ENCODE measurements around the gene HSD3B2. TPM values are rescaled to one million over a fixed set of nuclear protein-coding genes. Genes with fewer than 3 reads are reported as not detected.

HSD3B2 gene
- total RNA-seq, 2 donors from 2014 or later = not detected

- Histone ChIP-seq H3K36me3 (replicated peaks in 1 of 2; ENCODE audit: insufficient read depth in 1 of 2, low read depth in 2 of 2) (no peaks in the 10 kb centered on the region), H3K27ac (no peak overlapping the region), H3K9me3 (no peaks in the 10 kb centered on the region), H3K4me3 (no peak overlapping the region), H3K27me3 (no peaks in the 10 kb centered on the region), H3K4me1 (no peaks in the 10 kb centered on the region)
- no peak for DNase-seq
- 76 to 83% methylated on average over 4 of the region's 4 CpGs for WGBS, 2 donors
- ATAC-seq = no peak
- no peak for TF ChIP-seq CTCF (IDR thresholded peaks at IDR 0.05)
- TF ChIP-seq POLR2A (IDR thresholded peaks at IDR 0.05) = no peak
- intact Hi-C loops (cut with DNase I) = no loop called here
Measured at GRCh38 chr1:119384591-119384990, 30.4 kb upstream of the HSD3B2 start.

- TF ChIP-seq CTCF (IDR thresholded peaks at IDR 0.05) (no peak), POLR2A (IDR thresholded peaks at IDR 0.05) (no peak)
- Histone ChIP-seq H3K27me3 (no peaks in the 10 kb centered on the region), H3K36me3 (replicated peaks in 1 of 2; ENCODE audit: insufficient read depth in 1 of 2, low read depth in 2 of 2) (no peaks in the 10 kb centered on the region), H3K4me1 (no peaks in the 10 kb centered on the region), H3K27ac (no peak overlapping the region), H3K4me3 (no peak overlapping the region), H3K9me3 (no peaks in the 10 kb centered on the region)
- intact Hi-C loops (cut with DNase I) = no loop called here
- no peak for DNase-seq
- 19 to 24% methylated on average over 1 of the region's 1 CpG for WGBS, 2 donors
- no peak for ATAC-seq
Measured at GRCh38 chr1:119385650-119386049, 29.3 kb upstream of the HSD3B2 start.

GRCh38 chr1:119387858-119388257 lies 27.1 kb upstream of the HSD3B2 start:
- TF ChIP-seq CTCF (IDR thresholded peaks at IDR 0.05) = no peak
- TF ChIP-seq POLR2A (IDR thresholded peaks at IDR 0.05) = no peak
- DNase-seq (no peak), ATAC-seq (no peak)
- Histone ChIP-seq H3K9me3 (no peaks in the 10 kb centered on the region), H3K27ac (no peak overlapping the region), H3K4me1 (no peaks in the 10 kb centered on the region), H3K27me3 (no peaks in the 10 kb centered on the region), H3K4me3 (no peak overlapping the region), H3K36me3 (replicated peaks in 1 of 2; ENCODE audit: insufficient read depth in 1 of 2, low read depth in 2 of 2) (no peaks in the 10 kb centered on the region)
- WGBS, 2 donors = 42% methylated on average over 3 of the region's 3 CpGs
- intact Hi-C loops (cut with DNase I) = no loop called here

- no peak for DNase-seq
- H3K4me1 ChIP-seq = no peaks in the 10 kb centered on the region
- 33 to 40% methylated on average over 1 of the region's 1 CpG for WGBS, 2 donors
- H3K4me3 ChIP-seq = no peak overlapping the region
- TF ChIP-seq CTCF (IDR thresholded peaks at IDR 0.05) = no peak
- no peak for TF ChIP-seq POLR2A (IDR thresholded peaks at IDR 0.05)
- no peaks in the 10 kb centered on the region for H3K36me3 ChIP-seq (replicated peaks in 1 of 2; ENCODE audit: insufficient read depth in 1 of 2, low read depth in 2 of 2)
- H3K27ac ChIP-seq = no peak overlapping the region
- no peak for ATAC-seq
- no peaks in the 10 kb centered on the region for H3K27me3 ChIP-seq
- intact Hi-C loops (cut with DNase I) = no loop called here
- H3K9me3 ChIP-seq = no peaks in the 10 kb centered on the region
Measured at GRCh38 chr1:119388450-119388849, 26.5 kb upstream of the HSD3B2 start.

GRCh38 chr1:119390526-119390925 lies 24.4 kb upstream of the HSD3B2 start:
- DNase-seq (no peak), ATAC-seq (no peak)
- H3K27me3 ChIP-seq = no peaks in the 10 kb centered on the region
- no peaks in the 10 kb centered on the region for H3K4me1 ChIP-seq
- H3K9me3 ChIP-seq = no peaks in the 10 kb centered on the region
- no peaks in the 10 kb centered on the region for H3K36me3 ChIP-seq (replicated peaks in 1 of 2; ENCODE audit: insufficient read depth in 1 of 2, low read depth in 2 of 2)
- intact Hi-C loops (cut with DNase I) = no loop called here
- H3K4me3 ChIP-seq = no peak overlapping the region
- TF ChIP-seq POLR2A (IDR thresholded peaks at IDR 0.05) (no peak), CTCF (IDR thresholded peaks at IDR 0.05) (no peak)
- H3K27ac ChIP-seq = no peak overlapping the region
